OCI-LY3 (cell line): ENCODE measurements around the gene BTBD18.
"Not testable (repeated sequence)": the region's sequence is repeated elsewhere in the genome, so short reads cannot be mapped to it uniquely, and the experiment has no call there.

Experiments
- H2AFZ ChIP-seq: fragments of 200-600, 300-600 bp; shearing (Covaris generic); 2 replicates; pipeline ENCODE4 v1.6.0; 2014; ENCODE audit warnings: antibody characterized with exemption, low read depth, low read length
- H3K27ac ChIP-seq: fragments of 200-600, 300-600 bp; sonication (generic); 2 replicates; pipeline ENCODE4 v1.5.1; 2014; ENCODE audit warnings: mild to moderate bottlenecking, low read length, moderate library complexity, mixed read lengths
- H3K27me3 ChIP-seq: fragments of 200-600, 300-600 bp; sonication (generic); 2 replicates; pipeline ENCODE4 v1.6.1; 2014; ENCODE audit warnings: low read depth, low read length, mixed read lengths
- H3K36me3 ChIP-seq: fragments of 200-600, 300-600 bp; sonication (generic); replicated peaks from 2 replicates; pipeline ENCODE3; 2014; ENCODE audit warnings: low read depth, low read length, mixed read lengths
- H3K4me1 ChIP-seq: fragments of 300-600, 200-600 bp; sonication (generic); 2 replicates; pipeline ENCODE4 v1.6.1; 2014; ENCODE audit warnings: low read length, mixed read lengths
- H3K4me2 ChIP-seq: fragments of 200-600, 300-600 bp; sonication (generic); 2 replicates; pipeline ENCODE4 v1.6.1; 2014; ENCODE audit warnings: low read length, mixed read lengths
- H3K4me3 ChIP-seq: fragments of 300-600, 200-600 bp; sonication (generic); 2 replicates; pipeline ENCODE4 v1.5.1; 2014; ENCODE audit warnings: antibody characterized with exemption, mild to moderate bottlenecking, low read length, moderate library complexity
- H3K79me2 ChIP-seq: fragments of 300-600, 200-600 bp; shearing (Covaris generic); 2 replicates; pipeline ENCODE4 v1.6.1; 2014; ENCODE audit warnings: mild to moderate bottlenecking, low read length, mixed read lengths
- H3K9ac ChIP-seq: fragments of 300-600, 200-600 bp; shearing (Covaris generic); 2 replicates; pipeline ENCODE4 v1.6.0; 2014; ENCODE audit warnings: mild to moderate bottlenecking, low read length, moderate library complexity
- H3K9me3 ChIP-seq: fragments of 200-600, 300-600 bp; shearing (Covaris generic); 2 replicates; pipeline ENCODE4 v1.6.1; 2014; ENCODE audit warnings: low read length, mixed read lengths; ENCODE audit not compliant: insufficient read depth
- H4K20me1 ChIP-seq: fragments of 200-600, 300-600 bp; sonication (generic); 2 replicates; pipeline ENCODE4 v1.6.1; 2016; ENCODE audit warnings: low read length, mixed read lengths; ENCODE audit not compliant: insufficient read depth
- EZH2phosphoT487 ChIP-seq: fragments of 200-600 bp; shearing (Covaris generic); IDR thresholded peaks from 2 replicates; pipeline ENCODE4 v1.6.1; 2018; ENCODE audit warnings: antibody characterized with exemption, mixed run types, low read depth
- TF ChIP-seq, protein P1 (sequence below): fragments of 200-600, 300-600 bp; sonication (generic); IDR thresholded peaks from 2 replicates; pipeline ENCODE4 v1.5.1; 2014; ENCODE audit warnings: antibody characterized with exemption, low read length, low read depth

Gene BTBD18

DNA sequence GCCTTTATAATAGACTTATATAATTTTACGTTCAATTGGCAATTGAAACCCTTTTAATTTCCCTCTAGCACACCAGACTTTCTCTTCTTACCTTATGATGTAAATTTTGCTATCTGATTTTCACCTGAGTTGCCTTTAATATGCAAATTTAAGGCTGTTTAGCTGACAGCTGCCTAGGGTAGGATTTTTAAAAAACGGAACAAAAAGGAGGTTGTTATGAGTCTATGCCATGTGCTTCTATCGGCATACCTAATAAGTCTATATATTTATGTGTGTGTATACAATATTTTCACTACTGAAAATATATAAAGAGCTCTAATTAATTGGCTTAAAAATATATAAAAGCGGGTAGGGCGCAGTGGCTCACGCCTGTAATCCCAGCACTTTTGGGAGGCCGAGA is 22.1 kb downstream of the BTBD18 start:
- Histone ChIP-seq H3K27me3 (no peaks in the 10 kb centered on the region), H3K4me2 (peak overlapping the region; percentile 79), H4K20me1 (no peaks in the 10 kb centered on the region), H3K9me3 (no peaks in the 10 kb centered on the region), H3K4me3 (peak overlapping the region; percentile 67), H3K79me2 (peaks cover 92% of the 10 kb centered on the region), H3K36me3 (peaks cover 23% of the 10 kb centered on the region), H3K27ac (peak overlapping the region; percentile 90), H3K4me1 (peaks cover 34% of the 10 kb centered on the region), H2AFZ (no peak overlapping the region), H3K9ac (peak overlapping the region; percentile 65)
- no peak for TF ChIP-seq EZH2phosphoT487
- TF ChIP-seq, protein P1, sequence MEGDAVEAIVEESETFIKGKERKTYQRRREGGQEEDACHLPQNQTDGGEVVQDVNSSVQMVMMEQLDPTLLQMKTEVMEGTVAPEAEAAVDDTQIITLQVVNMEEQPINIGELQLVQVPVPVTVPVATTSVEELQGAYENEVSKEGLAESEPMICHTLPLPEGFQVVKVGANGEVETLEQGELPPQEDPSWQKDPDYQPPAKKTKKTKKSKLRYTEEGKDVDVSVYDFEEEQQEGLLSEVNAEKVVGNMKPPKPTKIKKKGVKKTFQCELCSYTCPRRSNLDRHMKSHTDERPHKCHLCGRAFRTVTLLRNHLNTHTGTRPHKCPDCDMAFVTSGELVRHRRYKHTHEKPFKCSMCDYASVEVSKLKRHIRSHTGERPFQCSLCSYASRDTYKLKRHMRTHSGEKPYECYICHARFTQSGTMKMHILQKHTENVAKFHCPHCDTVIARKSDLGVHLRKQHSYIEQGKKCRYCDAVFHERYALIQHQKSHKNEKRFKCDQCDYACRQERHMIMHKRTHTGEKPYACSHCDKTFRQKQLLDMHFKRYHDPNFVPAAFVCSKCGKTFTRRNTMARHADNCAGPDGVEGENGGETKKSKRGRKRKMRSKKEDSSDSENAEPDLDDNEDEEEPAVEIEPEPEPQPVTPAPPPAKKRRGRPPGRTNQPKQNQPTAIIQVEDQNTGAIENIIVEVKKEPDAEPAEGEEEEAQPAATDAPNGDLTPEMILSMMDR = no peak

DNA sequence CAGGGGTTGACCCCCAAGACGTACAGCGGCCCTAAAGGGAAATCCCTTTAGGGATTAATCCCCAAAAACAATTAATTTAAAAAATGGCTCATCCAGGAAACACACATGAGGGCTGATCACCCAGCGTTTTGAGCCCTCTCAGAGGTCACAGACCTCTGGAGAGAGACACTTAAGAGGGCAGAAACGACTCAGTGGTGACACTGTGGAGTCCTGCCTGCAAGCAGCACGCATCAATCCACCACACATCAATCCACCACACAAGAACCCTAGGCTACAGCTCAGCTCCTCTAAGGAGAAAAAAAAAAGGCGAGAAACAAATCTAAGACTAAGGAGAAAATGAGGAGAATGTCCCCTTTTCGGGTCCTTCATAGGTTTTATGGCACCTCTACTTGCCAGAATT is 22.8 kb downstream of the BTBD18 start:
- H3K27me3 ChIP-seq = no peaks in the 10 kb centered on the region
- H3K4me1 ChIP-seq = peaks cover 34% of the 10 kb centered on the region
- peaks cover 93% of the 10 kb centered on the region for H3K79me2 ChIP-seq
- H3K27ac ChIP-seq = peak overlapping the region; percentile 90
- H3K36me3 ChIP-seq = peaks cover 20% of the 10 kb centered on the region
- no peaks in the 10 kb centered on the region for H4K20me1 ChIP-seq
- peak overlapping the region; percentile 79 for H3K4me2 ChIP-seq
- H2AFZ ChIP-seq = no peak overlapping the region
- no peak for TF ChIP-seq EZH2phosphoT487
- TF ChIP-seq, protein P1 = no peak
- peak overlapping the region; percentile 65 for H3K9ac ChIP-seq
- H3K9me3 ChIP-seq = no peaks in the 10 kb centered on the region
- H3K4me3 ChIP-seq = peak overlapping the region; percentile 67

DNA sequence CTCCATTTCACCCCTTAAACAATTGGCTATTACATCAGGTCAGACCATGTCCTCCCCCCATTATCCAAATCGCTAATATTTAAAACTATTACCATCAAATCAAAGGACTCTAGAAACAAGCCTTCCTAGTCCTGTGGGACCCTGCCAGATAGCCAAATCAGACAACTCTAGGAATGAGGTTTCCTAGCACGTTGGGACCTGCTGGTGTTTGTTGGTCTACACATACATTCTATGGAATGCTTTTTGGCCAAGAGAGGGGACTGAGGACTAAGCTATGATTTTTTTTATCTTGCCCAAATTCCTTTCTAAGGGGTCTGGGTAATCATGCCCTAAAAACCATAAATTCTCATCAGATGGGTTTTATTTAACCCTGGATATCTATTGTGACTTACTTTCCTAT is 24.4 kb downstream of the BTBD18 start:
- H3K4me2 ChIP-seq = no peak overlapping the region
- H3K36me3 ChIP-seq = peaks cover 13% of the 10 kb centered on the region
- H3K4me3 ChIP-seq = no peak overlapping the region
- H3K27ac ChIP-seq = no peak overlapping the region
- peaks cover 33% of the 10 kb centered on the region for H3K4me1 ChIP-seq
- no peaks in the 10 kb centered on the region for H3K27me3 ChIP-seq
- no peak overlapping the region for H3K9ac ChIP-seq
- H3K9me3 ChIP-seq = no peaks in the 10 kb centered on the region
- H4K20me1 ChIP-seq = no peaks in the 10 kb centered on the region
- TF ChIP-seq EZH2phosphoT487 = no peak
- TF ChIP-seq, protein P1 = no peak
- peaks cover 91% of the 10 kb centered on the region for H3K79me2 ChIP-seq
- no peak overlapping the region for H2AFZ ChIP-seq

DNA sequence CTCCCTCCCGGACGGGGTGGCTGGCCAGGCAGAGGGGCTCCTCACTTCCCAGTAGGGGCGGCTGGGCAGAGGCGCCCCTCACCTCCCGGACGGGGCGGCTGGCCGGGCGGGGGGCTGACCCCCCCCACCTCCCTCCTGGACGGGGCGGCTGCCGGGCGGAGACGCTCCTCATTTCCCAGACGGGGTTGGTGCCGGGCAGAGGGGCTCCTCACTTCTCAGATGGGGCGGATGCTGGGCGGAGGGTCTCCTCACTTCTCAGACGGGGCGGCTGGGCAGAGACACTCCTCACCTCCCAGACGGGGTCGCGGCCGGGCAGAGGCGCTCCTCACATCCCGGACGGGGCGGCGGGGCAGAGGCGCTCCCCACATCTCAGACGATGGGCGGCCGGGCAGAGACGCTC is 34.9 kb downstream of the BTBD18 start:
- H3K4me2 ChIP-seq, H2AFZ ChIP-seq, H3K4me3 ChIP-seq, H4K20me1 ChIP-seq, H3K9me3 ChIP-seq, H3K27ac ChIP-seq, H3K27me3 ChIP-seq, H3K9ac ChIP-seq: not testable (repeated sequence)
- peaks cover 37% of the 10 kb centered on the region for H3K36me3 ChIP-seq
- peaks cover 77% of the 10 kb centered on the region for H3K79me2 ChIP-seq
- H3K4me1 ChIP-seq = peaks cover 11% of the 10 kb centered on the region

DNA sequence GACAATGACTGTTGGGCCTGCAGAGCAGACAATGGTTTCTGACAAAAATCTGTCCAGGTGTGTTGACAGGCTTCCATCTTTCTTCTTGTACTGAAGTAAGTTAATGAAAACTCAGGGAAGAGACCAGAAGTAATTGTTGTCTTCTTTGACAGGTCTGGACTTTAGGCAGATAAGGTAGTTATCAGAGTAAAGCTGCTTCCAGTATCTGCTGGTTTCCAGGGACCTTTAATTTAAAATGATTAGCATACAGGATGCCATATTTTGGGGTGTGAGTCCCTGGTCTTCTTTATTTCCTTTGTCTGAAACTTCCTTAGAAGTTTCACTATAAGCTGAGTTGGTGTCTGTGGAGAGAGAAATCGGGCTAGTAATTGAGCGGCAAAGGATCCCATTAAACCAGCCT is 37.8 kb downstream of the BTBD18 start:
- H3K27ac ChIP-seq = no peak overlapping the region
- H3K36me3 ChIP-seq = peaks cover 23% of the 10 kb centered on the region
- TF ChIP-seq, protein P1 = no peak
- TF ChIP-seq EZH2phosphoT487 = no peak
- H3K4me3 ChIP-seq = peak overlapping the region; percentile 91
- no peaks in the 10 kb centered on the region for H3K27me3 ChIP-seq
- H3K9ac ChIP-seq = no peak overlapping the region
- peaks cover 69% of the 10 kb centered on the region for H3K79me2 ChIP-seq
- H2AFZ ChIP-seq = no peak overlapping the region
- H3K9me3 ChIP-seq = no peaks in the 10 kb centered on the region
- no peaks in the 10 kb centered on the region; the same call in 1 of the 2 replicates for H4K20me1 ChIP-seq
- H3K4me2 ChIP-seq = peak overlapping the region; percentile 98
- H3K4me1 ChIP-seq = peaks cover 32% of the 10 kb centered on the region
